Liver (tissue), 3 donors: ENCODE data around the gene ZNF195.

Experiments
- TF ChIP-seq, protein P1 (sequence below): fragments of 150-350 bp; IDR thresholded peaks from 2 replicates; pipeline ENCODE4 v1.5.1; 2017; ENCODE audit warnings: improper control_type of control experiment, low read depth, low read length; ENCODE audit not compliant: missing input control
- TF ChIP-seq, protein P2 (sequence below): IDR thresholded peaks from 2 replicates; pipeline ENCODE4 v1.6.1; 2016; ENCODE audit warnings: antibody characterized with exemption
- donor health status: healthy.
- donor health status: healthy.

DNA sequence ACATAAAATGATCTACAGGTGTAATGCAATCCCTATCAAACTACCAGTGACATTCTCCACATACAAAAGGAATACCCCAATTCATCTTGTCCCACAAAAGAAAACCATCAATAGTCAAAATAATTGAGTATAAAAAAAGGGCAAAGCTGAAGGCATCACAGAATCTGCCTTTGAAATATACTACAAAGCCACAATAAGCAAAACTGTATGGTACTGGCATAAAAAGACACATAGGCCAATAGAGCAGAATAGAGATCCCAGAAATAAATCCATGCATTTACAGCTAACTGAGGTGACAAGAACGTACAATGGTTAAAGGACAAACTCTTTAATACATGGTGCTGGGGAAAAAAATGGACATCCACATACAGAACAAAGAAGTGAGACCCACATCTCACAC lies 31.8 kb downstream of the ZNF195 start:
- TF ChIP-seq, protein P1, sequence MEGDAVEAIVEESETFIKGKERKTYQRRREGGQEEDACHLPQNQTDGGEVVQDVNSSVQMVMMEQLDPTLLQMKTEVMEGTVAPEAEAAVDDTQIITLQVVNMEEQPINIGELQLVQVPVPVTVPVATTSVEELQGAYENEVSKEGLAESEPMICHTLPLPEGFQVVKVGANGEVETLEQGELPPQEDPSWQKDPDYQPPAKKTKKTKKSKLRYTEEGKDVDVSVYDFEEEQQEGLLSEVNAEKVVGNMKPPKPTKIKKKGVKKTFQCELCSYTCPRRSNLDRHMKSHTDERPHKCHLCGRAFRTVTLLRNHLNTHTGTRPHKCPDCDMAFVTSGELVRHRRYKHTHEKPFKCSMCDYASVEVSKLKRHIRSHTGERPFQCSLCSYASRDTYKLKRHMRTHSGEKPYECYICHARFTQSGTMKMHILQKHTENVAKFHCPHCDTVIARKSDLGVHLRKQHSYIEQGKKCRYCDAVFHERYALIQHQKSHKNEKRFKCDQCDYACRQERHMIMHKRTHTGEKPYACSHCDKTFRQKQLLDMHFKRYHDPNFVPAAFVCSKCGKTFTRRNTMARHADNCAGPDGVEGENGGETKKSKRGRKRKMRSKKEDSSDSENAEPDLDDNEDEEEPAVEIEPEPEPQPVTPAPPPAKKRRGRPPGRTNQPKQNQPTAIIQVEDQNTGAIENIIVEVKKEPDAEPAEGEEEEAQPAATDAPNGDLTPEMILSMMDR: no peak
- TF ChIP-seq, protein P2, sequence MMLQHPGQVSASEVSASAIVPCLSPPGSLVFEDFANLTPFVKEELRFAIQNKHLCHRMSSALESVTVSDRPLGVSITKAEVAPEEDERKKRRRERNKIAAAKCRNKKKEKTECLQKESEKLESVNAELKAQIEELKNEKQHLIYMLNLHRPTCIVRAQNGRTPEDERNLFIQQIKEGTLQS: no peak
